ENCODE results near the gene TRPM5. TPM values are rescaled to one million over a fixed set of nuclear protein-coding genes. Genes with fewer than 3 reads are reported as not detected.
A peak's percentile ranks its signal among the peaks of the same experiment; 100 is the strongest.

TRPM5 gene
- total RNA-seq, 2 experiments from 2014 or later: not detected

DNA sequence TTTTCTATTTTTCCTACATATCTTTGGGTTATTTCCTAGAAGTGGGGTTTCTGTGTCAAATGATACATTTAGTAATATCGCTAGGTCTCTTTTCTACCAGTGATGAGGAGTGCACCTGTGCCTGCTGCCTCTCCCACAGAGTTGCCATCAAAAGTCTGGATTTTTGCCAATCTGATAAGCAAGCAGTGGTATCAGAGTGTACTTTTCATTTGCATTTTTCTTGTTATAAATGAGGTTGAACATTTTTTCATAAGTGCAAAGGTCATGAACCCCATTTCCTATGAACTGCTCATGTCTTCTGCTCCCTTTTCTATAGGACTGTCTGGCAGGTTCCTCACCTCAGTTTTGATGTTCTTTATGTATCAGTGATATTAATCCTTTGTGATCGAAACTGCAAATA, 1.7 kb downstream of the TRPM5 start:
- intact Hi-C loops (cut with micrococcal nuclease): no loop called here
- H3K36me3 Mint-ChIP-seq (ENCODE audit: low read depth): no peaks in the 10 kb centered on the region
- no peaks in the 10 kb centered on the region for H3K9me3 Mint-ChIP-seq
- CTCF ChIA-PET: interaction anchor here (0.6 to 1.4 kb wide), 3 partner anchors 41 to 338 kb away, joined by 3 to 5 read pairs (median 3); no protein-coding TSS in a partner anchor
- DNase-seq (no peak), ATAC-seq (peak; percentile 8)
- no peaks in the 10 kb centered on the region for H3K27me3 Mint-ChIP-seq
- POLR2A ChIA-PET: no interaction called here
- no peak overlapping the region for H3K4me3 Mint-ChIP-seq
- TF ChIP-seq, protein P1, sequence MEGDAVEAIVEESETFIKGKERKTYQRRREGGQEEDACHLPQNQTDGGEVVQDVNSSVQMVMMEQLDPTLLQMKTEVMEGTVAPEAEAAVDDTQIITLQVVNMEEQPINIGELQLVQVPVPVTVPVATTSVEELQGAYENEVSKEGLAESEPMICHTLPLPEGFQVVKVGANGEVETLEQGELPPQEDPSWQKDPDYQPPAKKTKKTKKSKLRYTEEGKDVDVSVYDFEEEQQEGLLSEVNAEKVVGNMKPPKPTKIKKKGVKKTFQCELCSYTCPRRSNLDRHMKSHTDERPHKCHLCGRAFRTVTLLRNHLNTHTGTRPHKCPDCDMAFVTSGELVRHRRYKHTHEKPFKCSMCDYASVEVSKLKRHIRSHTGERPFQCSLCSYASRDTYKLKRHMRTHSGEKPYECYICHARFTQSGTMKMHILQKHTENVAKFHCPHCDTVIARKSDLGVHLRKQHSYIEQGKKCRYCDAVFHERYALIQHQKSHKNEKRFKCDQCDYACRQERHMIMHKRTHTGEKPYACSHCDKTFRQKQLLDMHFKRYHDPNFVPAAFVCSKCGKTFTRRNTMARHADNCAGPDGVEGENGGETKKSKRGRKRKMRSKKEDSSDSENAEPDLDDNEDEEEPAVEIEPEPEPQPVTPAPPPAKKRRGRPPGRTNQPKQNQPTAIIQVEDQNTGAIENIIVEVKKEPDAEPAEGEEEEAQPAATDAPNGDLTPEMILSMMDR (IDR thresholded peaks at IDR 0.05): no peak
- H3K27ac Mint-ChIP-seq: no peak overlapping the region
- peaks cover 26% of the 10 kb centered on the region for H3K4me1 Mint-ChIP-seq (ENCODE audit: low read depth)

DNA sequence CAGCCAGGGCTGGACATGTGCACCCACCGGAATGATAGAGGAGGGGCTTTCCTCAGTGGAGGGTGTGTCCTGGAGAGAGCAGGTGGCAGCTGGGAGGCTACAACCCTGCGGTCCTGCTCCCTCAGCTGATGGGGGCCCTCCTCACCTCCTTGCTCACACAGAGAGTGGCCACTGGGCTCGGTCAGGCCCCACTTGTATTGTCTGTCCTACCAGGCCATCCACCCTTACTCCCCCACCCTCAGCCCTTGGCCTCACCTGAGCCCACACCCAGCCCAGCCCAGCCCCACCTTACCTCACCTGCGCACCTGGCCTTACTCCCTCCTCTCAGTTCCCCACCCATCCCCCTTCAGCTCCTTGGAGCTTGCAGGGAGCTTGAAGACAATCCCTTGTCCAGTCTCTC, 3.1 kb downstream of the TRPM5 start:
- no peak for ATAC-seq
- ChIA-PET CTCF (interaction anchor here (1.2 kb wide), 1 partner anchor 92 kb away, joined by 4 read pairs; no protein-coding TSS in a partner anchor), POLR2A (no interaction called here)
- H3K27ac Mint-ChIP-seq: no peak overlapping the region
- TF ChIP-seq, protein P1 (IDR thresholded peaks at IDR 0.05): no peak
- no peaks in the 10 kb centered on the region for H3K27me3 Mint-ChIP-seq
- peaks cover 16% of the 10 kb centered on the region for H3K4me1 Mint-ChIP-seq (ENCODE audit: low read depth)
- H3K4me3 Mint-ChIP-seq: no peak overlapping the region
- intact Hi-C loops (cut with micrococcal nuclease): no loop called here
- no peaks in the 10 kb centered on the region for H3K9me3 Mint-ChIP-seq
- no peaks in the 10 kb centered on the region for H3K36me3 Mint-ChIP-seq (ENCODE audit: low read depth)
- no peak for DNase-seq

DNA sequence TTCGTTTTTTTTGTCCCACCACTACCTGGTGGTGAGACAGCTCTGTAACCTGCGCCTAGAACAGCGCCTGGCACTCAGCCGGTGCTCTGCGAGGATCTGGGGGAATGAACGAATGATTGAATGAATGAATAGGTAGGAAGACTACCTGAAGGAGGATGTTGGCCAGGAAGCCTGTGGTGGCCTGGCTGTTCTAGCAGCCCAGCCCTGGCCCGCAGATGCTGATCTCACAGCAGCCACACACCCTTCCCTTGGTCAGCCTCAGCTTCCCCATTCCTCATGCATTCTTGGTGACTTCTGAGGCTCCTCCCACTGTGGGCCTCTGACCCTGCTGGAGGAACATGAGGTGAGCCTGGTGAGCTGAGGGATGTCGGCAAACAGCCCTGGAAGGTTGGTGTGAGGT, 3.7 kb downstream of the TRPM5 start:
- intact Hi-C loops (cut with micrococcal nuclease): no loop called here
- no peaks in the 10 kb centered on the region for H3K36me3 Mint-ChIP-seq (ENCODE audit: low read depth)
- H3K27ac Mint-ChIP-seq: no peak overlapping the region
- H3K4me3 Mint-ChIP-seq: no peak overlapping the region
- ATAC-seq (no peak), DNase-seq (no peak)
- H3K27me3 Mint-ChIP-seq: no peaks in the 10 kb centered on the region
- no peaks in the 10 kb centered on the region for H3K9me3 Mint-ChIP-seq
- TF ChIP-seq, protein P1 (IDR thresholded peaks at IDR 0.05): no peak
- POLR2A ChIA-PET: no interaction called here
- H3K4me1 Mint-ChIP-seq (ENCODE audit: low read depth): peaks cover 16% of the 10 kb centered on the region
- CTCF ChIA-PET: interaction anchor here (1.2 kb wide), 1 partner anchor 92 kb away, joined by 4 read pairs; no protein-coding TSS in a partner anchor

DNA sequence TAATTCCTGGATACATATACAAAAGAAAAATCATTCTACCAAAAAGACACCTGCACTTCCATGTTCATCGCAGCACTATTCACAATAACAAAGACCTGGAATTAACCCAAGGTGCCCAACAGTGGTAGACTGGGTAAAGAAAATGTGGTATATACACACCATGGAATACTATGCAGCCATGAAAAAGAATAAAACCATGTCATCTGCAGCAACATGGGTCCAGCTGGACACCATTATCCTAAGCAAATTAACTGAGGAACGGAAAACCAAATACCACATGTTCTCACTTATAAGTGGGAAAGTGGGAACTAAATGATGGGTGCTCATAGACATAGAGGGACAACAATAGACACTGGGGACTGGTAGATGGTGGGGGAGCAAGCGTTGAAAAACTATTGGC, 4.5 kb downstream of the TRPM5 start:
- intact Hi-C loops (cut with micrococcal nuclease): no loop called here
- H3K4me1 Mint-ChIP-seq (ENCODE audit: low read depth): peaks cover 14% of the 10 kb centered on the region
- no peaks in the 10 kb centered on the region for H3K27me3 Mint-ChIP-seq
- H3K36me3 Mint-ChIP-seq (ENCODE audit: low read depth): no peaks in the 10 kb centered on the region
- POLR2A ChIA-PET: no interaction called here
- CTCF ChIA-PET: interaction anchor here (0.8 to 1.2 kb wide), 3 partner anchors 91 to 448 kb away, joined by 3 to 4 read pairs (median 3); no protein-coding TSS in a partner anchor
- TF ChIP-seq, protein P1 (IDR thresholded peaks at IDR 0.05): no peak
- ATAC-seq (no peak), DNase-seq (no peak)
- no peak overlapping the region for H3K27ac Mint-ChIP-seq
- no peak overlapping the region for H3K4me3 Mint-ChIP-seq
- H3K9me3 Mint-ChIP-seq: no peaks in the 10 kb centered on the region

DNA sequence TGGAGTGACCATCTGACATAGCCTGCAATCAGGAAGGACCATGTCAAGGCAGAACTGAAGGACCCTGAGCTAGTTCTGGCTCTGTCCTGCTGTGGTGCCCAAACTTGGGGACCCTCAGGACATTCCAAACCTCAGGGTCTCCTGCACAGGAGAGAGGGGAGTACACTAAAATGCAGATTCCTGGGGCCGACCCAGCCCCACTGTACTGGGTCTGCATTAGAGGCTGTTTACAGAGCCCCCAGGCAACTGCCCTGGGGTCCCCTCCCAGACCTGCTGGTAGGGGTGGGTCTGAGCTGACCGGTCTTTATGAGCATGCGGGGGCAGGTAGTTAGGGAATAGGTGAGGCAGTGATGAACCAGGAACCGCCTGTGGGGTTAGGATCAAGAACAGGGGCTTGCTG, 6.8 kb downstream of the TRPM5 start:
- Mint-ChIP-seq H3K4me1 (ENCODE audit: low read depth) (peaks cover 3% of the 10 kb centered on the region), H3K27me3 (no peaks in the 10 kb centered on the region), H3K9me3 (no peaks in the 10 kb centered on the region), H3K4me3 (no peak overlapping the region), H3K36me3 (ENCODE audit: low read depth) (no peaks in the 10 kb centered on the region), H3K27ac (no peak overlapping the region)
- intact Hi-C loops (cut with micrococcal nuclease): no loop called here
- ATAC-seq: no peak
- TF ChIP-seq, protein P1 (IDR thresholded peaks at IDR 0.05): no peak
- CTCF ChIA-PET: interaction anchor here (0.9 to 1.3 kb wide), 3 partner anchors 96 to 454 kb away, joined by 3 to 5 read pairs (median 4); no protein-coding TSS in a partner anchor
- no peak for DNase-seq
- POLR2A ChIA-PET: no interaction called here

Measured in activated CD8-positive, alpha-beta T cell treated with anti-CD3 and anti-CD28 coated beads for 36 hours (primary cell).